Spleen (tissue), 7 donors: ENCODE measurements around the gene LUC7L3.

Experiments
- POLR2A ChIP-seq, 3 donors: fragments of 450-650 bp; IDR thresholded peaks; one replicate each; pipeline ENCODE4 v1.5.1; 2017; ENCODE audit warnings: antibody characterized with exemption in 3 of 3, mild to moderate bottlenecking in 1 of 3
- POLR2AphosphoS5 ChIP-seq, 3 donors: sonication (generic); formaldehyde crosslinking; IDR thresholded peaks; one replicate each; pipeline ENCODE4 v1.5.1; 2017; ENCODE audit warnings: antibody characterized with exemption in 3 of 3
- TF ChIP-seq, protein P1 (sequence below), 11 experiments: fragments of 200-600 bp in 7 of 11; fragments of 450-650 bp in 4 of 11; sonication (generic) in 4 of 11; IDR thresholded peaks in 8 of 11; conservative IDR thresholded peaks in 3 of 11; 1 replicate in 7 of 11; 2 replicates in 4 of 11; pipeline versions ENCODE4 v1.4.0 to v1.8.0; 2016 to 2021; ENCODE audit warnings: antibody characterized with exemption in 11 of 11, inconsistent platforms in 4 of 11, mild to moderate bottlenecking in 1 of 11
- donor health status: DM: no; HTN: no; CAD: no; lungs with moderate emphysema.
- donor health status: DM: no; HTN: no; CAD: no.
- donor health status: DM: no; HTN: no; CAD: no.

DNA sequence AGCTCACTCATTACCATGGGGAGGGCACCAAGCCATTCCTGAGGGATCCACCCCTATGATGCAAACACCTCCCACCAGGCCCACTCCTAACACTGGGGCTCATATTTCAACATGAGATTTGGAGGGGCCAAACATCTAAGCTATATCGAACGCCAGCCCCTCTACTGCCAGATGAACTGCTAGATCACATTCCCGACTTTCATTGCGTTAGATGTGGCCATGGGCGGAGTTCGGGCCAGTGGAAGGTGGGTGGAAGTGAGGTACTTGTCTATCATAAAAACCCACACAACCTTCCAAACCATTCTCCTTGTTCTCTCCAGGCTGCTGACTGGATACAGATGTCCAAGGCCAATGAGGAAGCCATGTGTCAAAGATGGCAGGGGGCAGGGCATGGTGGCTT lies 75.0 kb downstream of the LUC7L3 start:
- TF ChIP-seq, protein P1, sequence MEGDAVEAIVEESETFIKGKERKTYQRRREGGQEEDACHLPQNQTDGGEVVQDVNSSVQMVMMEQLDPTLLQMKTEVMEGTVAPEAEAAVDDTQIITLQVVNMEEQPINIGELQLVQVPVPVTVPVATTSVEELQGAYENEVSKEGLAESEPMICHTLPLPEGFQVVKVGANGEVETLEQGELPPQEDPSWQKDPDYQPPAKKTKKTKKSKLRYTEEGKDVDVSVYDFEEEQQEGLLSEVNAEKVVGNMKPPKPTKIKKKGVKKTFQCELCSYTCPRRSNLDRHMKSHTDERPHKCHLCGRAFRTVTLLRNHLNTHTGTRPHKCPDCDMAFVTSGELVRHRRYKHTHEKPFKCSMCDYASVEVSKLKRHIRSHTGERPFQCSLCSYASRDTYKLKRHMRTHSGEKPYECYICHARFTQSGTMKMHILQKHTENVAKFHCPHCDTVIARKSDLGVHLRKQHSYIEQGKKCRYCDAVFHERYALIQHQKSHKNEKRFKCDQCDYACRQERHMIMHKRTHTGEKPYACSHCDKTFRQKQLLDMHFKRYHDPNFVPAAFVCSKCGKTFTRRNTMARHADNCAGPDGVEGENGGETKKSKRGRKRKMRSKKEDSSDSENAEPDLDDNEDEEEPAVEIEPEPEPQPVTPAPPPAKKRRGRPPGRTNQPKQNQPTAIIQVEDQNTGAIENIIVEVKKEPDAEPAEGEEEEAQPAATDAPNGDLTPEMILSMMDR (IDR thresholded peaks at IDR 0.05 in 8 of 11, conservative IDR thresholded peaks at IDR 0.05 in 3 of 11) = no peak
- TF ChIP-seq POLR2A (IDR thresholded peaks at IDR 0.05) = no peak
- TF ChIP-seq POLR2AphosphoS5 (IDR thresholded peaks at IDR 0.05) = no peak
